ENCODE measurements around the gene XIRP1. TPM values are rescaled to one million over a fixed set of nuclear protein-coding genes. Genes with fewer than 3 reads are reported as not detected.

The XIRP1 gene
- total RNA-seq, 1 donor = 0.09 TPM

DNA sequence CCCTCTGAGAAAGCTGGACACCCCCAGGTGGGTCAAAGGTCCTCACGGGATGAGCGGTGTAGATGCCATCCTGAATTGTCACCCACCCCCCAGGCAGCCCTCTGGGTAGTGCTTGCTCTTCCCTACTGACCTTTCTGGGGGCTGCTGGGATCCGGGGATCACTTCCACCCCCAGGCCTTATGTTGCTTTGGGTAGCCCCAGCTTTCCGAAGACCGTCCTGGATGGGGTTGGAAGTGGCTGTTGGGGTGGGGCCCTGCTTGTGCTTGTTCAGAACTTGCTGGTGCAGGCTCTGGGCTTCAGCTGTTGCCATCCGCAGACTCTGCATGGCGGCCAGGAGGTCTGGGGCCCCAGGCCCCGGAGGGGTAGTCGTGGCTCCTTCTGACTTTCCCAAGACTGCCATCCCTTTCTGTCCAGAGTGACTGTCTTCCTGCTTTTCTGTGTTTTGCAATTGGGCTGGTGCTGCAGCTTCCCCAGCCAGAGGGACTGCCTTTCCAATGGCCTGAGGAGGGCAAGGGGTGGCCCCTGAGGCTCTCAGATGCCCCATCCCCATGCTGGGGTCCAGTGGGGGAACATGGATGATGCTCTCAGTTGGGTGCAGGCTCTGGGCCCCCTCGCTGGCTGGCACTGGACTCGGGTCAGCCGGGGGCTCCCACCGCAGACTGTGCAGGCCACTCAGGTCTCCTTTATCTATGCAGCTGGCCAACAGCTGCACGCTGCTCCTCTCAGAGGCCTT, 6.3 kb downstream of the XIRP1 start:
- no peak for TF ChIP-seq CTCF (IDR thresholded peaks at IDR 0.05; ENCODE audit: insufficient read depth, low read length)
- DNase-seq (ENCODE audit: low read depth) = no peak
- no peak overlapping the region for H3K4me3 ChIP-seq (ENCODE audit: low read depth, low read length)

DNA sequence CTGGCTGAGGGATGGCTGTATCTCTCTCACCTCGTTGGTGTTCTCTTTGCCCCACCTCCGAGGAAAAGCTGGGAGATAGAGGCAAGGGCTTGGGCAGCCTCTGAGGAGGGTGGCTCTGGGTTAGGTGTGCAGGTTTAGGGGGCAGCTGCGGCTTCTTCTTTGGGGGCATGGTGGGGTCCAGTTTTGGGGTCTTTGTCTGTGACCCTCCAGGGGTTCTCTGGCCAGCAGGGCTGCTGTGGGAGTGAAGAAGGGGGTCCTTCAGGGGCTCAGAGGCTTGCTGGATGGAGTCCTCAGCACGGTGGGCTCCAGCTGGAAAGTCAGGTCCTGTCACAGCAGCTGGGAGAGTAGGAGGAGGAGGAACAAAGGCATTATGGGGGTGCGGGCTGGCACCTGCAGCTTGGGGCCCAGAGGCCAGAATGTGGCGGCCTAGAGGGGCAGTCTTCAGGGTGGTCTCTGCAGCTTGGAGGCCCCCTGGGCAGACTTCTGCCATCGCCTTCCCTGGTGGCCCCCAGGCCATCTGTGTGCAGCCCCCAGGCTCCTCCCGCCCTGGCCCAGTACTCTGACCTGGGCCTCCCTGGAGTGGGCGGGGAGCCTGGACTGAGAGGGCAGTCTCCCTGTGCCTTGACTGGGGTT, 7.0 kb downstream of the XIRP1 start:
- H3K4me3 ChIP-seq (ENCODE audit: low read depth, low read length) = no peak overlapping the region
- TF ChIP-seq CTCF (IDR thresholded peaks at IDR 0.05; ENCODE audit: insufficient read depth, low read length) = no peak
- no peak for DNase-seq (ENCODE audit: low read depth)

DNA sequence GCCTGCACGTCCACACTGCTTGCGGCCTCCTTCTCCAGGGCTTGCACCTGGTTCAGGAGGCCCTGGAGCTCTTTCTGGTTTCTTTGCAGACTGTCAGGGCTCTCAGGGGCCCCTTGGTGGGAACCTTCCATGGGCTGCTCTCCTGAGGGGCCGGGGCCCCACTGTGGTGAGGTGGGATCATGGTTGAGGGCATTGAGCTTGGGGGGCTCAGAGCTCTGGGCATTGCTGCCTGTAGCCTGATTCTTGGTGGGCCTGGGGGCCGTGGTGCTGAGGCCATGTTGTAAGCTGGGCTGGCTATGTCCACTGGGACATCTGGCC, 7.5 kb downstream of the XIRP1 start:
- no peak overlapping the region for H3K4me3 ChIP-seq (ENCODE audit: low read depth, low read length)
- TF ChIP-seq CTCF (IDR thresholded peaks at IDR 0.05; ENCODE audit: insufficient read depth, low read length) = no peak
- no peak for DNase-seq (ENCODE audit: low read depth)

GRCh38 chr3:39184081-39184967, 8.1 kb downstream of the XIRP1 start:
- no peak for TF ChIP-seq CTCF (IDR thresholded peaks at IDR 0.05; ENCODE audit: insufficient read depth, low read length)
- no peak overlapping the region for H3K4me3 ChIP-seq (ENCODE audit: low read depth, low read length)
- no peak for DNase-seq (ENCODE audit: low read depth)

DNA sequence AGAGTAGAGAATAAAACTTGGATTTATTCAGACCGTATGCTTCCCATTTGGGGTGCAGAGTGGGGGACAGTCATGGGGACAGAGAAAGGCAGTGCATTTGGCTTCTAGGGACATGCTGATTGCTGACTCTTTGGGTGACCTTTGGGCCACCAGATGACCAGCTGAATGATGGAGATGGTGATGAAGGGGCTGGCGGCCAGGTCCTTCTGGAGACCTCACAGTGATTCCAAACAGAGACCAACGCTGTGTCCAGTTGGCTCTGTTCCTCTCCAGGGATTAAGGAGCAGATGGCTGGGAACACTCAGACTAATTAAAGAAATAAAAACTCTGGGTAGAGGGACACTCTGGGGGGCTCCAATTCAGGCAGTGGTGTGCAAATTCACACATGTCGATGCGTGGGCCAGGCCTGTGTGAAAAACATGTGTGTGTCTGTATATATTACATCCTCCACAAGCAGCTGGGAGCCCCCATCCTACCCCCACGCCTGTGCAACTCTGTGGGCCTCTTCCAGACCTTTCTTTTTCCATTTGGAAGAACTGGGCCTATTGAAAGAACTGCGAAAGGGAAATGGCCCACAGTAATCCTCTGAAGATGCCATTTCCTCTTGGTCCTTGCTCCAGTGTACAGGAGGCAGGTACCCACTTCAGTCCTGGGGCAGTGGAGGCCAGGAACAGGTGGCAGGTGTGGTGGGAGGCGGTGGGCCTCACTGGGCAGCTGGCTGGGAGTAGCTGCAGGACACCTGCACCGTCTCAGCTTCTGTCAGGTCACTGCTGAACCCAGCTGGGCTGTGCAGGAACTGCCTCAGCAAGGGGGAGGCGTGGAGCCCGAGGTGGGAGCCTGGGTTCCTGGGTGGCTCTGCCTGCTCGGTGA, 8.9 kb downstream of the XIRP1 start:
- no peak for TF ChIP-seq CTCF (IDR thresholded peaks at IDR 0.05; ENCODE audit: insufficient read depth, low read length)
- DNase-seq (ENCODE audit: low read depth) = no peak
- H3K4me3 ChIP-seq (ENCODE audit: low read depth, low read length) = no peak overlapping the region
